ENCODE data around the gene ACOD1.

Gene ACOD1

DNA sequence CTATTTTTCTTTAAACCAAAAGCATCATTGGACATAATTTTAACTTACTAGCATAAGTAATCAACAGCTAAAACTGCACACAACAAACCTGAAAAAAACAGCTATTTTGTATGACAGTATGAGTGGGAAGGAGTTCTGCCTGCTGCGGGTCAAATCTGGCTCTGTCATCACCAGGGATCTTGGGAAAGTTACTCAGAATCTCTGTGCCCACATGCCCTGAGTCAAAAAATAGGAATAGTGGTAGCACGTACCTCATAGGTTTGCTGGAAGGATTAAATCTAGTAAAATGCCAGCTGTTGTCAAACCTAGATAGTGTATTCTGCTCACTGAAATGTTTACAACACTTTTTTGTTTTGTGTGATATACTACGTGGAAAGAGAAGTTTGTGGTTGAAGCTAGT lies 44.7 kb downstream of the ACOD1 start:
- Histone ChIP-seq H3K4me1 (ENCODE audit: control insufficient read depth, low read depth, low read length) (no peaks in the 10 kb centered on the region), H3K9ac (ENCODE audit: low read length) (peak overlapping the region; percentile 83), H3K27ac (ENCODE audit: low read depth, low read length) (no peak overlapping the region), H3K27me3 (ENCODE audit: insufficient read depth, low read length, poor library complexity) (no peaks in the 10 kb centered on the region), H4K8ac (ENCODE audit: low read depth, low read length) (no peak overlapping the region), H3K79me2 (ENCODE audit: control insufficient read depth, insufficient read depth, low read length) (no peaks in the 10 kb centered on the region), H3K18ac (ENCODE audit: low read length) (no peak overlapping the region), H3K23ac (ENCODE audit: low read length) (no peak overlapping the region), H4K5ac (ENCODE audit: low read length) (no peak overlapping the region), H3K79me1 (ENCODE audit: low read length) (peaks cover 6% of the 10 kb centered on the region), H2BK15ac (replicated peaks; ENCODE audit: low read depth) (no peak overlapping the region), H3K4ac (ENCODE audit: low read depth, low read length) (no peak overlapping the region), H2BK120ac (ENCODE audit: low read depth, low read length) (no peak overlapping the region), H3K56ac (ENCODE audit: low read length) (peak overlapping the region; percentile 96), H3K4me2 (ENCODE audit: low read length) (peak overlapping the region; percentile 92), H2AK5ac (ENCODE audit: low read length) (no peak overlapping the region), H3K4me3 (ENCODE audit: low read length) (no peak overlapping the region), H3K36me3 (ENCODE audit: control insufficient read depth, insufficient read depth, low read length) (no peaks in the 10 kb centered on the region), H2BK5ac (ENCODE audit: low read length) (no peak overlapping the region)
- WGBS (ENCODE audit: extremely low coverage, insufficient coverage, low lambda C conversion rate), result 100% methylated on average over 1 of the region's 3 CpGs
- DNase-seq, result no peak

GRCh38 chr13:76993473-76993872 lies 45.2 kb downstream of the ACOD1 start:
- Histone ChIP-seq H4K5ac (ENCODE audit: low read length) (no peak overlapping the region), H4K8ac (ENCODE audit: low read depth, low read length) (no peak overlapping the region), H2BK120ac (ENCODE audit: low read depth, low read length) (no peak overlapping the region), H3K79me1 (ENCODE audit: low read length) (peaks cover 6% of the 10 kb centered on the region), H3K27me3 (ENCODE audit: insufficient read depth, low read length, poor library complexity) (no peaks in the 10 kb centered on the region), H3K18ac (ENCODE audit: low read length) (no peak overlapping the region), H3K36me3 (ENCODE audit: control insufficient read depth, insufficient read depth, low read length) (no peaks in the 10 kb centered on the region), H3K56ac (ENCODE audit: low read length) (no peak overlapping the region), H3K4me2 (ENCODE audit: low read length) (no peak overlapping the region), H3K79me2 (ENCODE audit: control insufficient read depth, insufficient read depth, low read length) (no peaks in the 10 kb centered on the region), H3K9ac (ENCODE audit: low read length) (no peak overlapping the region), H2BK15ac (replicated peaks; ENCODE audit: low read depth) (no peak overlapping the region), H3K27ac (ENCODE audit: low read depth, low read length) (no peak overlapping the region), H2AK5ac (ENCODE audit: low read length) (no peak overlapping the region), H3K4me3 (ENCODE audit: low read length) (no peak overlapping the region), H3K23ac (ENCODE audit: low read length) (no peak overlapping the region), H3K4me1 (ENCODE audit: control insufficient read depth, low read depth, low read length) (no peaks in the 10 kb centered on the region), H3K4ac (ENCODE audit: low read depth, low read length) (no peak overlapping the region), H2BK5ac (ENCODE audit: low read length) (no peak overlapping the region)
- DNase-seq, result no peak
- WGBS (ENCODE audit: extremely low coverage, insufficient coverage, low lambda C conversion rate), result 100% methylated on average over 1 of the region's 5 CpGs

DNA sequence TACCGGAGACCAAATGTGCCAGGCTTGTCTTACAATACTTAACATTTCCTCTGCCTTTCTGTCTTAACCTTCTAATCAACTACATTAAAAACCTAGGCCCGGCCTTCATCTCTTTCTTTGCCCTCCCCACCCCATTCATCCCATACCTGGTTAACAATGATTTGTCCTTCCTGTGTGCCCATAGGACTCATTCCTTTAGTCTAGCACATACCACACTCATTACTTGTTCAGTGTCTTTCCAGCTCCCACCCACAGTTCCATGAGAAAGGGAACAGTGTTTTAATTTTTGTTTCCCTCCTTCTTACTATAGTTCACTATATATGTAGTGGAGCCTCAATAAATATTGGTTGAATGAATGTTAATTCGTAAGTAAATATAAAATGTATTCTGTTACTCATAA lies 46.0 kb downstream of the ACOD1 start:
- Histone ChIP-seq H3K56ac (ENCODE audit: low read length) (no peak overlapping the region), H4K5ac (ENCODE audit: low read length) (no peak overlapping the region), H4K8ac (ENCODE audit: low read depth, low read length) (no peak overlapping the region), H2BK120ac (ENCODE audit: low read depth, low read length) (no peak overlapping the region), H3K4ac (ENCODE audit: low read depth, low read length) (no peak overlapping the region), H3K27me3 (ENCODE audit: insufficient read depth, low read length, poor library complexity) (no peaks in the 10 kb centered on the region), H2BK15ac (replicated peaks; ENCODE audit: low read depth) (no peak overlapping the region), H2AK5ac (ENCODE audit: low read length) (no peak overlapping the region), H3K36me3 (ENCODE audit: control insufficient read depth, insufficient read depth, low read length) (no peaks in the 10 kb centered on the region), H3K23ac (ENCODE audit: low read length) (no peak overlapping the region), H3K4me3 (ENCODE audit: low read length) (no peak overlapping the region), H3K27ac (ENCODE audit: low read depth, low read length) (no peak overlapping the region), H3K9ac (ENCODE audit: low read length) (no peak overlapping the region), H3K18ac (ENCODE audit: low read length) (no peak overlapping the region), H3K4me2 (ENCODE audit: low read length) (no peak overlapping the region), H3K79me2 (ENCODE audit: control insufficient read depth, insufficient read depth, low read length) (no peaks in the 10 kb centered on the region), H2BK5ac (ENCODE audit: low read length) (no peak overlapping the region), H3K79me1 (ENCODE audit: low read length) (peaks cover 6% of the 10 kb centered on the region), H3K4me1 (ENCODE audit: control insufficient read depth, low read depth, low read length) (no peaks in the 10 kb centered on the region)
- WGBS (ENCODE audit: extremely low coverage, insufficient coverage, low lambda C conversion rate), result 100% methylated on average over 1 of the region's 3 CpGs
- no peak for DNase-seq

DNA sequence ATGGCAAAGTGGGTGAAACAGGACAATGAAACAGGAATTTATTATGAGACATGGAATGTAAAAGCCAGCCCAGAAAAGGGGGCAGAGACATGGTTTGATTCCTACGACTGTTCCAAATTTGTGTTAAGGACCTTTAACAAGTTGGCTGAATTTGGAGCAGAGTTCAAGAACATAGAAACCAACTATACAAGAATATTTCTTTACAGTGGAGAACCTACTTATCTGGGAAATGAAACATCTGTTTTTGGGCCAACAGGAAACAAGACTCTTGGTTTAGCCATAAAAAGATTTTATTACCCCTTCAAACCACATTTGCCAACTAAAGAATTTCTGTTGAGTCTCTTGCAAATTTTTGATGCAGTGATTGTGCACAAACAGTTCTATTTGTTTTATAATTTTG lies 52.2 kb downstream of the ACOD1 start:
- Histone ChIP-seq H3K56ac (ENCODE audit: low read length) (no peak overlapping the region), H2BK5ac (ENCODE audit: low read length) (no peak overlapping the region), H3K27ac (ENCODE audit: low read depth, low read length) (no peak overlapping the region), H2AK5ac (ENCODE audit: low read length) (no peak overlapping the region), H3K79me1 (ENCODE audit: low read length) (peaks cover 1% of the 10 kb centered on the region), H4K8ac (ENCODE audit: low read depth, low read length) (no peak overlapping the region), H3K4me1 (ENCODE audit: control insufficient read depth, low read depth, low read length) (no peaks in the 10 kb centered on the region), H2BK120ac (ENCODE audit: low read depth, low read length) (no peak overlapping the region), H3K18ac (ENCODE audit: low read length) (no peak overlapping the region), H3K4ac (ENCODE audit: low read depth, low read length) (no peak overlapping the region), H3K79me2 (ENCODE audit: control insufficient read depth, insufficient read depth, low read length) (no peaks in the 10 kb centered on the region), H3K4me3 (ENCODE audit: low read length) (no peak overlapping the region), H3K9ac (ENCODE audit: low read length) (no peak overlapping the region), H3K36me3 (ENCODE audit: control insufficient read depth, insufficient read depth, low read length) (no peaks in the 10 kb centered on the region), H2BK15ac (replicated peaks; ENCODE audit: low read depth) (no peak overlapping the region), H4K5ac (ENCODE audit: low read length) (no peak overlapping the region), H3K23ac (ENCODE audit: low read length) (no peak overlapping the region), H3K27me3 (ENCODE audit: insufficient read depth, low read length, poor library complexity) (no peaks in the 10 kb centered on the region), H3K4me2 (ENCODE audit: low read length) (no peak overlapping the region)
- WGBS (ENCODE audit: extremely low coverage, insufficient coverage, low lambda C conversion rate), result no CpG with 5 or more reads among the region's 1 CpG
- no peak for DNase-seq

- no peak overlapping the region for H3K4me2 ChIP-seq (ENCODE audit: low read length)
- no peak overlapping the region for H3K23ac ChIP-seq (ENCODE audit: low read length)
- no peaks in the 10 kb centered on the region for H3K36me3 ChIP-seq (ENCODE audit: control insufficient read depth, insufficient read depth, low read length)
- H2BK15ac ChIP-seq (replicated peaks; ENCODE audit: low read depth), result no peak overlapping the region
- no peaks in the 10 kb centered on the region for H3K79me2 ChIP-seq (ENCODE audit: control insufficient read depth, insufficient read depth, low read length)
- H2AK5ac ChIP-seq (ENCODE audit: low read length), result no peak overlapping the region
- DNase-seq, result no peak
- H2BK120ac ChIP-seq (ENCODE audit: low read depth, low read length), result no peak overlapping the region
- H3K18ac ChIP-seq (ENCODE audit: low read length), result no peak overlapping the region
- H3K56ac ChIP-seq (ENCODE audit: low read length), result no peak overlapping the region
- no peaks in the 10 kb centered on the region for H3K27me3 ChIP-seq (ENCODE audit: insufficient read depth, low read length, poor library complexity)
- no peak overlapping the region for H3K27ac ChIP-seq (ENCODE audit: low read depth, low read length)
- H4K5ac ChIP-seq (ENCODE audit: low read length), result no peak overlapping the region
- H4K8ac ChIP-seq (ENCODE audit: low read depth, low read length), result no peak overlapping the region
- no peak overlapping the region for H3K9ac ChIP-seq (ENCODE audit: low read length)
- no CpG with 5 or more reads among the region's 4 CpGs for WGBS (ENCODE audit: extremely low coverage, insufficient coverage, low lambda C conversion rate)
- no peak overlapping the region for H3K4ac ChIP-seq (ENCODE audit: low read depth, low read length)
- no peak overlapping the region for H3K4me3 ChIP-seq (ENCODE audit: low read length)
- H3K4me1 ChIP-seq (ENCODE audit: control insufficient read depth, low read depth, low read length), result no peaks in the 10 kb centered on the region
- no peak overlapping the region for H2BK5ac ChIP-seq (ENCODE audit: low read length)
- H3K79me1 ChIP-seq (ENCODE audit: low read length), result no peaks in the 10 kb centered on the region
These were observed 53.2 kb downstream of the ACOD1 start for GRCh38 chr13:77001540-77001939.

- no peak overlapping the region for H3K4me3 ChIP-seq (ENCODE audit: low read length)
- H3K79me1 ChIP-seq (ENCODE audit: low read length), result no peaks in the 10 kb centered on the region
- no peak overlapping the region for H3K56ac ChIP-seq (ENCODE audit: low read length)
- H3K27ac ChIP-seq (ENCODE audit: low read depth, low read length), result no peak overlapping the region
- no peaks in the 10 kb centered on the region for H3K79me2 ChIP-seq (ENCODE audit: control insufficient read depth, insufficient read depth, low read length)
- H2BK120ac ChIP-seq (ENCODE audit: low read depth, low read length), result no peak overlapping the region
- no peaks in the 10 kb centered on the region for H3K36me3 ChIP-seq (ENCODE audit: control insufficient read depth, insufficient read depth, low read length)
- no peak overlapping the region for H4K8ac ChIP-seq (ENCODE audit: low read depth, low read length)
- no peak overlapping the region for H2BK15ac ChIP-seq (replicated peaks; ENCODE audit: low read depth)
- no peak overlapping the region for H3K4me2 ChIP-seq (ENCODE audit: low read length)
- H3K18ac ChIP-seq (ENCODE audit: low read length), result no peak overlapping the region
- H3K27me3 ChIP-seq (ENCODE audit: insufficient read depth, low read length, poor library complexity), result no peaks in the 10 kb centered on the region
- H3K23ac ChIP-seq (ENCODE audit: low read length), result no peak overlapping the region
- no peak overlapping the region for H2BK5ac ChIP-seq (ENCODE audit: low read length)
- H2AK5ac ChIP-seq (ENCODE audit: low read length), result no peak overlapping the region
- no CpG with 5 or more reads among the region's 4 CpGs for WGBS (ENCODE audit: extremely low coverage, insufficient coverage, low lambda C conversion rate)
- no peak overlapping the region for H3K9ac ChIP-seq (ENCODE audit: low read length)
- DNase-seq, result no peak
- no peaks in the 10 kb centered on the region for H3K4me1 ChIP-seq (ENCODE audit: control insufficient read depth, low read depth, low read length)
- no peak overlapping the region for H4K5ac ChIP-seq (ENCODE audit: low read length)
- no peak overlapping the region for H3K4ac ChIP-seq (ENCODE audit: low read depth, low read length)
These were observed 53.8 kb downstream of the ACOD1 start for GRCh38 chr13:77001963-77002587.
